Panc1 (cell line): ENCODE measurements around the gene UBE2E1.

Experiments
- POLR2AphosphoS5 ChIP-seq: IDR thresholded peaks from 2 replicates; pipeline ENCODE4 v1.6.1; 2012; ENCODE audit warnings: mild to moderate bottlenecking, low read depth, low read length, moderate library complexity
- REST ChIP-seq, 2 experiments: IDR thresholded peaks; 2 replicates each; pipeline ENCODE4 v1.6.1; 2011 to 2012; ENCODE audit warnings: low read depth in 2 of 2, control low read depth in 1 of 2, low read length in 1 of 2, mild to moderate bottlenecking in 1 of 2, moderate library complexity in 1 of 2; ENCODE audit not compliant: insufficient read depth in 1 of 2
- SIN3A ChIP-seq: IDR thresholded peaks from 2 replicates; pipeline ENCODE4 v1.6.1; 2012; ENCODE audit warnings: low read depth, mild to moderate bottlenecking, low read length, moderate library complexity, borderline replicate concordance; ENCODE audit not compliant: insufficient read depth
- TF ChIP-seq, protein P1 (sequence below): fragments of 450-650 bp; IDR thresholded peaks from 2 replicates; pipeline ENCODE4 v1.5.1; 2017; ENCODE audit warnings: mild to moderate bottlenecking

GRCh38 chr3:23829242-23829934 is 23.6 kb downstream of the UBE2E1 start:
- no peak for TF ChIP-seq REST (IDR thresholded peaks at IDR 0.05; ENCODE audit: insufficient read depth in 1 of 2, low read depth in 2 of 2, low read length in 1 of 2)
- TF ChIP-seq, protein P1, sequence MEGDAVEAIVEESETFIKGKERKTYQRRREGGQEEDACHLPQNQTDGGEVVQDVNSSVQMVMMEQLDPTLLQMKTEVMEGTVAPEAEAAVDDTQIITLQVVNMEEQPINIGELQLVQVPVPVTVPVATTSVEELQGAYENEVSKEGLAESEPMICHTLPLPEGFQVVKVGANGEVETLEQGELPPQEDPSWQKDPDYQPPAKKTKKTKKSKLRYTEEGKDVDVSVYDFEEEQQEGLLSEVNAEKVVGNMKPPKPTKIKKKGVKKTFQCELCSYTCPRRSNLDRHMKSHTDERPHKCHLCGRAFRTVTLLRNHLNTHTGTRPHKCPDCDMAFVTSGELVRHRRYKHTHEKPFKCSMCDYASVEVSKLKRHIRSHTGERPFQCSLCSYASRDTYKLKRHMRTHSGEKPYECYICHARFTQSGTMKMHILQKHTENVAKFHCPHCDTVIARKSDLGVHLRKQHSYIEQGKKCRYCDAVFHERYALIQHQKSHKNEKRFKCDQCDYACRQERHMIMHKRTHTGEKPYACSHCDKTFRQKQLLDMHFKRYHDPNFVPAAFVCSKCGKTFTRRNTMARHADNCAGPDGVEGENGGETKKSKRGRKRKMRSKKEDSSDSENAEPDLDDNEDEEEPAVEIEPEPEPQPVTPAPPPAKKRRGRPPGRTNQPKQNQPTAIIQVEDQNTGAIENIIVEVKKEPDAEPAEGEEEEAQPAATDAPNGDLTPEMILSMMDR: no peak
- no peak for TF ChIP-seq SIN3A
- no peak for TF ChIP-seq POLR2AphosphoS5
